ENCODE data around the gene CNTNAP5. TPM values are rescaled to one million over a fixed set of nuclear protein-coding genes. Genes with fewer than 3 reads are reported as not detected.

Gene CNTNAP5
- total RNA-seq, 1 donor from 2014 or later: not detected

GRCh38 chr2:124879640-124880039, 854.6 kb downstream of the CNTNAP5 start:
- TF ChIP-seq CTCF (IDR thresholded peaks at IDR 0.05): no peak
- no peaks in the 10 kb centered on the region for H3K27me3 ChIP-seq (ENCODE audit: low read depth)
- ATAC-seq (no peak), DNase-seq (no peak)
- H3K4me1 ChIP-seq: no peaks in the 10 kb centered on the region
- intact Hi-C loops (cut with DNase I): no loop called here
- no peak overlapping the region for H3K4me3 ChIP-seq
- no peaks in the 10 kb centered on the region for H3K9me3 ChIP-seq
- H3K27ac ChIP-seq: no peak overlapping the region
- no peaks in the 10 kb centered on the region for H3K36me3 ChIP-seq

GRCh38 chr2:124880995-124881394, 855.9 kb downstream of the CNTNAP5 start:
- intact Hi-C loops (cut with DNase I): no loop called here
- Histone ChIP-seq H3K4me1 (no peaks in the 10 kb centered on the region), H3K4me3 (no peak overlapping the region), H3K27ac (no peak overlapping the region), H3K27me3 (ENCODE audit: low read depth) (no peaks in the 10 kb centered on the region), H3K9me3 (no peaks in the 10 kb centered on the region), H3K36me3 (no peaks in the 10 kb centered on the region)
- TF ChIP-seq CTCF (IDR thresholded peaks at IDR 0.05): no peak
- DNase-seq: no peak
- ATAC-seq: no peak

- no peak overlapping the region for H3K4me3 ChIP-seq
- no peak overlapping the region for H3K27ac ChIP-seq
- TF ChIP-seq CTCF (IDR thresholded peaks at IDR 0.05): no peak
- ATAC-seq: no peak
- intact Hi-C loops (cut with DNase I): no loop called here
- H3K36me3 ChIP-seq: no peaks in the 10 kb centered on the region
- H3K9me3 ChIP-seq: no peaks in the 10 kb centered on the region
- DNase-seq: no peak
- no peaks in the 10 kb centered on the region for H3K4me1 ChIP-seq
- no peaks in the 10 kb centered on the region for H3K27me3 ChIP-seq (ENCODE audit: low read depth)
Measured at GRCh38 chr2:124882423-124882822, 857.3 kb downstream of the CNTNAP5 start.

- intact Hi-C loops (cut with DNase I): no loop called here
- H3K4me1 ChIP-seq: no peaks in the 10 kb centered on the region
- ATAC-seq (no peak), DNase-seq (no peak)
- H3K36me3 ChIP-seq: no peaks in the 10 kb centered on the region
- no peaks in the 10 kb centered on the region for H3K9me3 ChIP-seq
- TF ChIP-seq CTCF (IDR thresholded peaks at IDR 0.05): no peak
- H3K27ac ChIP-seq: no peak overlapping the region
- H3K27me3 ChIP-seq (ENCODE audit: low read depth): no peaks in the 10 kb centered on the region
- H3K4me3 ChIP-seq: no peak overlapping the region
Measured at GRCh38 chr2:124883595-124883994, 858.5 kb downstream of the CNTNAP5 start.

- no peak for TF ChIP-seq CTCF (IDR thresholded peaks at IDR 0.05)
- no peak overlapping the region for H3K27ac ChIP-seq
- H3K27me3 ChIP-seq (ENCODE audit: low read depth): no peaks in the 10 kb centered on the region
- no peaks in the 10 kb centered on the region for H3K9me3 ChIP-seq
- no peaks in the 10 kb centered on the region for H3K4me1 ChIP-seq
- ATAC-seq (no peak), DNase-seq (no peak)
- no peaks in the 10 kb centered on the region for H3K36me3 ChIP-seq
- intact Hi-C loops (cut with DNase I): no loop called here
- H3K4me3 ChIP-seq: no peak overlapping the region
Measured at GRCh38 chr2:124884315-124884714, 859.2 kb downstream of the CNTNAP5 start.

GRCh38 chr2:124886216-124886615, 861.1 kb downstream of the CNTNAP5 start:
- no peak for TF ChIP-seq CTCF (IDR thresholded peaks at IDR 0.05)
- intact Hi-C loops (cut with DNase I): no loop called here
- ATAC-seq: no peak
- H3K27ac ChIP-seq: no peak overlapping the region
- no peak overlapping the region for H3K4me3 ChIP-seq
- H3K9me3 ChIP-seq: no peaks in the 10 kb centered on the region
- no peak for DNase-seq
- no peaks in the 10 kb centered on the region for H3K27me3 ChIP-seq (ENCODE audit: low read depth)
- H3K36me3 ChIP-seq: no peaks in the 10 kb centered on the region
- no peaks in the 10 kb centered on the region for H3K4me1 ChIP-seq
